ENCODE results near the gene IFI35. TPM values are rescaled to one million over a fixed set of nuclear protein-coding genes. Genes with fewer than 3 reads are reported as not detected.
A peak's percentile ranks its signal among the peaks of the same experiment; 100 is the strongest.
"Not testable (repeated sequence)": the region's sequence is repeated elsewhere in the genome, so short reads cannot be mapped to it uniquely, and the experiment has no call there.

Gene IFI35
- total and polyA plus RNA-seq, 2 experiments from 2014 or later: 27.6 to 27.7 TPM

DNA sequence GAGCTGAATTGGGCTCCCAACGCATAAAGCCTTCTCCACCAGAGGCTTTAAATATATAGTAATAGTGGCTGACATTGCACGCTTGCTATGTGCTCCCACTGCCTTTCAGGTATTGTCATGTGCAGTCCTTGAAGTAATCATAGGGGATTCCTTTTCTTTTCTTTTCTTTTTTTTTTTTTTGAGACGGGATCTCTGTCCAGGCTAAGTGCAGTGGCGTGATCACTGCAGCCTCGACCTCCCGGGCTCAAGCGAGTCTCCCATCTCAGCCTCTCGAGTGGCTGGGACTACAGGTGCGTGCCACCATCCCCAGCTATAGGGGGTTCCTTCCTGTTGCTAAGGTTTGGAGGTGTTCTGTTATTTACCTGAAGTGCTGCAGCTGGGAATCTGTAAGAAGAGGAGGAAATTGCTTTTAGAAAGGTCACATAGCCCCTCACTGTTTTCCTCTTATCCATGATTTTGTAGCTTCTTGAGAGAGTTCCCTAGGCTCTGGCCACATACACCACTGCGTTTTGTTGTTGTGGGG lies 7.5 kb upstream of the IFI35 start:
- H3K9me2 ChIP-seq (ENCODE audit: insufficient read depth): no peaks in the 10 kb centered on the region
- WGBS, 2 experiments (ENCODE audit: low coverage in 1 of 2, low lambda C conversion rate in 2 of 2, missing lambda C conversion rate in 2 of 2): 9 to 11% methylated on average over 10 of the region's 10 CpGs
- H3K4me1 ChIP-seq (ENCODE audit: insufficient read depth): peaks cover 30% of the 10 kb centered on the region
- in situ Hi-C loops (cut with MboI): loop anchor here (5.0 kb wide), 1 partner anchor 52 kb away; no protein-coding TSS in a partner anchor
- peak overlapping the region; percentile 63; the same call in 1 of the 2 replicates for H2AFZ ChIP-seq
- no peak for DNase-seq
- H3K9ac ChIP-seq: peak overlapping the region; percentile 97
- H3K79me2 ChIP-seq (ENCODE audit: insufficient read depth): peaks cover 44% of the 10 kb centered on the region
- no peaks in the 10 kb centered on the region for H3K9me3 ChIP-seq (ENCODE audit: low read depth)
- TF ChIP-seq EZH2 (IDR thresholded peaks at IDR 0.05; ENCODE audit: insufficient read depth, poor library complexity, severe bottlenecking) (no peak), EZH2phosphoT487 (IDR thresholded peaks at IDR 0.05; ENCODE audit: insufficient read depth, low read depth) (no peak)
- H3K4me3 ChIP-seq: peak overlapping the region; percentile 88
- H3K27me3 ChIP-seq (replicated peaks; ENCODE audit: insufficient read depth): no peaks in the 10 kb centered on the region
- H3K4me2 ChIP-seq (ENCODE audit: unreplicated experiment): peak overlapping the region; percentile 94
- H3K27ac ChIP-seq: peak overlapping the region; percentile 93
- no peaks in the 10 kb centered on the region for H4K20me1 ChIP-seq (ENCODE audit: insufficient read depth)
- peaks cover 54% of the 10 kb centered on the region for H3F3A ChIP-seq (ENCODE audit: insufficient read depth)
- peaks cover 38% of the 10 kb centered on the region for H3K36me3 ChIP-seq (ENCODE audit: low read depth)

DNA sequence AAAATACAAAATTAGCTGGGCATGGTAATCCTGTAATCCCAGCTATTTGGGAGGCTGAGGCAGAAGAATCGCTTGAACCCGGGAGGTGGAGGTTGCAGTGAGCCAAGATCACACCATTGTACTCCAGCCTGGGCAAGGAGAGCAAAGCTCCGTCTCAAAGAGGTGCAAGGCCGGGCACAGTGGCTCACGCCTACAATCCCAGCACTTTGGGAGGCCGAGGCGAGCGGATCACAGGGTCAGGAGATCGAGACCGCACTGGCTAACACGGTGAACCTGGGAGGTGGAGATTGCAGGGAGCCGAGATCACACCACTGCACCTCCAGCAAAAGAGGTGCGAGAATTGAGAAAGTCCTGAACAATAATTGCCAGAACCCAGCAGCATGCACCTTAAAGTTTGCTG lies 5.7 kb upstream of the IFI35 start:
- H3K79me2 ChIP-seq (ENCODE audit: insufficient read depth): peaks cover 44% of the 10 kb centered on the region
- peaks cover 38% of the 10 kb centered on the region for H3K36me3 ChIP-seq (ENCODE audit: low read depth)
- in situ Hi-C loops (cut with MboI); H3K4me3 ChIP-seq; H3K27me3 ChIP-seq (replicated peaks; ENCODE audit: insufficient read depth); H2AFZ ChIP-seq; H3K9me3 ChIP-seq (ENCODE audit: low read depth); H4K20me1 ChIP-seq (ENCODE audit: insufficient read depth); H3K9me2 ChIP-seq (ENCODE audit: insufficient read depth); DNase-seq: not testable (repeated sequence)
- H3K27ac ChIP-seq: 0 out of 2 replicates have a peak overlapping the region, but pooled peaks have one; percentile 35
- peak overlapping the region; percentile 97; the same call in 1 of the 2 replicates for H3K9ac ChIP-seq
- peaks cover 68% of the 10 kb centered on the region for H3F3A ChIP-seq (ENCODE audit: insufficient read depth)
- peak overlapping the region; percentile 22 for H3K4me2 ChIP-seq (ENCODE audit: unreplicated experiment)
- peaks cover 30% of the 10 kb centered on the region for H3K4me1 ChIP-seq (ENCODE audit: insufficient read depth)
- 89 to 93% methylated on average over 13 of the region's 13 CpGs for WGBS, 2 experiments (ENCODE audit: low coverage in 1 of 2, low lambda C conversion rate in 2 of 2, missing lambda C conversion rate in 2 of 2)

DNA sequence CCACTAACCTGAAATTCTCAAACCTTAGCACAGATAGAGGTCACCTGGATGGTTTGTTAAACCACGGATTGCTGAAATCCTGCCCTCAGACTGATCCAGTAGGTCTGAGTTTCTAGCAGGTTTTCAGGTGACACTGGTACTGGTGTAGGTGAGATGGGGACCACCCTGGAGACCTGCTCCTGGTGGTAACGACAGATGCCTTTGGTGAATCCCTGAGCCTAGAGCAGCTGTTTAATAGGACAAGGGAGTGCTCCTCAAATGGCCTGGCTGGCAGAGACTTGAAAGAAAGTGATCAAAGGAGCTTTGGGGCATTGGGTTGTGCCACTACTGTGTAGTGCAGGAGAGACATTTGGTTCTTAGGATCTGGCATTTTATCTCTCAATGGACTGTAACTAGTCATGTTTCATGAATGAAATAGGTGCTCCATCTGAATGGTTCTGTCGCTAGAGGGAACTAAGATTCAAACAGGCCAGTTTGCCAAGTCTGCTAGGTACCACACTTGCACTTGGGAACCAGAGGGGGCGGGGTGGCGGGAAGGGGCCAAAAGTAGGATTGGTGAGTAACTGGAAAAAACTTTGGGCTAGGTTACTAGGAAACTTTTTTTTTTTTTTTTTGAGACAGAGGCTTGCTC lies 2.9 kb upstream of the IFI35 start:
- H3K9me2 ChIP-seq (ENCODE audit: insufficient read depth): no peaks in the 10 kb centered on the region
- H3K9me3 ChIP-seq (ENCODE audit: low read depth): no peaks in the 10 kb centered on the region
- TF ChIP-seq EZH2phosphoT487 (IDR thresholded peaks at IDR 0.05; ENCODE audit: insufficient read depth, low read depth) (no peak), EZH2 (IDR thresholded peaks at IDR 0.05; ENCODE audit: insufficient read depth, poor library complexity, severe bottlenecking) (no peak)
- H4K20me1 ChIP-seq (ENCODE audit: insufficient read depth): no peaks in the 10 kb centered on the region
- no peaks in the 10 kb centered on the region for H3K27me3 ChIP-seq (replicated peaks; ENCODE audit: insufficient read depth)
- 80 to 84% methylated on average over 5 of the region's 5 CpGs for WGBS, 2 experiments (ENCODE audit: low coverage in 1 of 2, low lambda C conversion rate in 2 of 2, missing lambda C conversion rate in 2 of 2)
- peaks cover 38% of the 10 kb centered on the region for H3K36me3 ChIP-seq (ENCODE audit: low read depth)
- no peak overlapping the region for H3K4me2 ChIP-seq (ENCODE audit: unreplicated experiment)
- no peak overlapping the region for H2AFZ ChIP-seq
- peaks cover 69% of the 10 kb centered on the region for H3F3A ChIP-seq (ENCODE audit: insufficient read depth)
- DNase-seq: peak; percentile 67
- peaks cover 42% of the 10 kb centered on the region for H3K79me2 ChIP-seq (ENCODE audit: insufficient read depth)
- peak overlapping the region; percentile 6; the same call in 1 of the 2 replicates for H3K9ac ChIP-seq
- H3K27ac ChIP-seq: peak overlapping the region; percentile 36; the same call in 1 of the 2 replicates
- in situ Hi-C loops (cut with MboI): no loop called here
- H3K4me1 ChIP-seq (ENCODE audit: insufficient read depth): peaks cover 25% of the 10 kb centered on the region
- no peak overlapping the region for H3K4me3 ChIP-seq

DNA sequence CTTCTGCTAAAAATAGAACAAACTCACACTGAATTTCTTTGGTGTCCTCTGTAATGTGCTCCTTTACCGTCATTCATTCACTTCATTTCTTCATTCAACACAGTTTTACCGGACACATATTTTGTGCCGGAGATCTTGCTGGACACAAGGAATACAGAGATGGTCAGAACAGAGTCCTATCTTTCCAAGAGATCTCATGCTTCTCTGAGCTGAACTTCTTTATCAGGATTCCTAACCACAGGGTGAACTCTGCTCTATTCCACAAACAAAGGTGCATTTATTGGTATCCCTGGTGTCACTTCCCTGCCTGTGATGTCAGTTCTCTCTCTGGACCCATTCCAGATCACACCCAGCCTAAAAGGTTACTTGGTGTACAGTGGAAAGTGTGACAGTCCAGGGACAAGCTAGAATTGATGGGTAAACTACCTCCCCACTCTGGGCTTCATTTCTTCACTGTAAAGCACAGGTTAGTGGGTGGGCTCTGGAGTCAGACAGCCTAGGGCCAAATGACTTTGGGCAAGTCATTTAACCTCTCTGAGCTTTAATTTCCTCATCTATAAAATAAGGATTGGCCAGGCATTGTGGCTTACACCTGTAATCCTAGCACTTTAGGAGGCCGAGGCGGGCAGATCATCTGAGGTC lies 4.2 kb downstream of the IFI35 start:
- Histone ChIP-seq H3K4me2 (ENCODE audit: unreplicated experiment) (no peak overlapping the region), H3K27ac (no peak overlapping the region), H3K4me1 (ENCODE audit: insufficient read depth) (no peaks in the 10 kb centered on the region), H4K20me1 (ENCODE audit: insufficient read depth) (no peaks in the 10 kb centered on the region), H3K9ac (no peak overlapping the region), H3F3A (ENCODE audit: insufficient read depth) (peaks cover 6% of the 10 kb centered on the region; the same call in 1 of the 2 replicates), H3K79me2 (ENCODE audit: insufficient read depth) (0 out of 2 replicates have a peak, but pooled peaks cover 5% of the 10 kb centered on the region), H3K27me3 (replicated peaks; ENCODE audit: insufficient read depth) (no peaks in the 10 kb centered on the region), H2AFZ (no peak overlapping the region), H3K36me3 (ENCODE audit: low read depth) (no peaks in the 10 kb centered on the region), H3K9me3 (ENCODE audit: low read depth) (no peaks in the 10 kb centered on the region), H3K9me2 (ENCODE audit: insufficient read depth) (no peaks in the 10 kb centered on the region), H3K4me3 (no peak overlapping the region)
- in situ Hi-C loops (cut with MboI): no loop called here
- TF ChIP-seq EZH2 (IDR thresholded peaks at IDR 0.05; ENCODE audit: insufficient read depth, poor library complexity, severe bottlenecking) (no peak), EZH2phosphoT487 (IDR thresholded peaks at IDR 0.05; ENCODE audit: insufficient read depth, low read depth) (no peak)
- DNase-seq: no peak
- WGBS, 2 experiments (ENCODE audit: low coverage in 1 of 2, low lambda C conversion rate in 2 of 2, missing lambda C conversion rate in 2 of 2): 89% methylated on average over 5 of the region's 5 CpGs
